GM12801 (cell line): ENCODE results near the gene ACACA.

Experiments used
- CTCF ChIP-seq: IDR thresholded peaks from one replicate; pipeline ENCODE4 v1.5.1; 2011; ENCODE audit warnings: control low read depth; ENCODE audit not compliant: insufficient read length; ENCODE audit errors: extremely low read depth

ACACA gene

GRCh38 chr17:37059493-37059892 lies 347.1 kb downstream of the ACACA start:
- no peak for TF ChIP-seq CTCF

GRCh38 chr17:37056622-37057021 lies 350.0 kb downstream of the ACACA start:
- TF ChIP-seq CTCF: no peak

GRCh38 chr17:37054894-37055293 lies 351.7 kb downstream of the ACACA start:
- no peak for TF ChIP-seq CTCF

- TF ChIP-seq CTCF: no peak
Measured at GRCh38 chr17:37052450-37052849, 354.2 kb downstream of the ACACA start.

GRCh38 chr17:37051833-37052232 lies 354.8 kb downstream of the ACACA start:
- no peak for TF ChIP-seq CTCF

DNA sequence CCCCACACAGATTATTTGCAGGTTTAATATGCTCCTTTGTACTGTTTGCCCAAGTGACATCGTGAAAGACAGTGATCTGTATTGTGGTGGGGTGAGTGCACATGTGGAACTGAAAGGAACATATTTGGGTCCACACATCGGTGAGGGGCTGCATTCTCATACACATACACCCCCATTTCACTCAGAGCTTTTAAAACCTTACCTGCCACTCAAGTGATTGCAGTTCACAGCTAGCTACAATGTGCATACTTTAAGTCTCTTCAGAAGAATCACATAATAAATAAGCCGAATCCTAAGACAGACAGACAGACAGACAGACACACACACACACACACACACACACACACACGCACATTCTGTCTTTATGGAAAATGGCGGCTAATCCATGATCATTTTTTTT lies 355.3 kb downstream of the ACACA start:
- no peak for TF ChIP-seq CTCF

- no peak for TF ChIP-seq CTCF
Measured at GRCh38 chr17:37050920-37051319, 355.7 kb downstream of the ACACA start.

GRCh38 chr17:37048811-37049210 lies 357.8 kb downstream of the ACACA start:
- TF ChIP-seq CTCF: no peak
